ENCODE data around the gene RETREG3.

The RETREG3 gene

DNA sequence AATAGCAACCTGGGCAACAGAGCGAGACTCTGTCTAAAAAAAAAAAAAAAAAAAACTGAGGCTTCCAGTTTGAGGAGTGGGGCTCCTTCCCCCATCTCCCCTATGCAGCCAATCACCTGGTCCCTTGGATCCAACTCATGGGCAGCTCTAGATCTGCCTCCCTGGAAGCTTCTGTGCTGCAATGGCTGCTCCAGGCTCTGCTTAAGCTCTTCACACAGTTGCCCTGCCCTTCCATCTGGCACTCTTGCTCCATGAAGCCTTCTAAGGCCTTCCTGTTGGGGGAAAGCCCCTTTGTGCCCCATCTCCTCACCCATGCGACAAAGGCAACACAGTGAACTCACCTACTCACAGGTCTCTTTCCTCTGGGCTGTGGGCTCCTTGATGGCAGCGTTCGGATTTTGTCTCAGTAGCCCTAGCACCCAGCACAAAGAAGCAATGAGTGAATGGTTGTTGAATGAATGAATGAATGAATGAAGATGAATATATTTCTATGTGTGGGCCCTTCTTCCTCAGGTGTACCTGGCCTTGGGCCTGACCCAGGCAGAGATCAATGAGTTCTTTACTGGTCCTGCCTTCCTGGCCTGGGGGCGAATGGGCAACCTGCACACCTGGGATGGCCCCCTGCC is 71.2 kb downstream of the RETREG3 start:
- CTCF ChIA-PET = interaction anchor here (1.3 to 3.1 kb wide), 3 partner anchors 11 to 344 kb away, joined by 3 to 11 read pairs (median 4); partner anchors contain the start of gene GHDC
- Histone ChIP-seq H3K27ac (ENCODE audit: insufficient read depth in 1 of 2, low read depth in 1 of 2, low read length in 2 of 2, poor library complexity in 1 of 2, severe bottlenecking in 2 of 2) (no peak overlapping the region), H3K36me3 (ENCODE audit: control insufficient read depth in 4 of 4, insufficient read depth in 4 of 4, low read length in 3 of 4) (peaks cover 0 to 41% (median 29%) of the 10 kb centered on the region in 4 experiments), H3K27me3 (replicated peaks in 2 of 5; ENCODE audit: control insufficient read depth in 4 of 5, insufficient read depth in 5 of 5, low read length in 4 of 5) (no peaks in the 10 kb centered on the region), H3K4me3 (ENCODE audit: control insufficient read depth in 1 of 7, extremely low read depth in 1 of 7, insufficient read depth in 4 of 7, low read depth in 2 of 7, low read length in 6 of 7) (no peak overlapping the region), H3K4me1 (ENCODE audit: control extremely low read depth in 1 of 4, control insufficient read depth in 4 of 4, insufficient read depth in 4 of 4, low read length in 3 of 4) (peaks cover 0 to 27% (median 20%) of the 10 kb centered on the region in 4 experiments), H3K9me3 (ENCODE audit: control extremely low read depth in 1 of 5, control insufficient read depth in 4 of 5, insufficient read depth in 2 of 5, low read depth in 1 of 5, low read length in 4 of 5) (no peaks in the 10 kb centered on the region)
- POLR2A ChIA-PET = interaction anchor here (0.6 kb wide), 2 partner anchors 21 to 78 kb away, joined by 3 read pairs; no protein-coding TSS in a partner anchor
- no CpG with 5 or more reads among the region's 5 CpGs for WGBS (ENCODE audit: insufficient coverage)
- DNase-seq = no peak

DNA sequence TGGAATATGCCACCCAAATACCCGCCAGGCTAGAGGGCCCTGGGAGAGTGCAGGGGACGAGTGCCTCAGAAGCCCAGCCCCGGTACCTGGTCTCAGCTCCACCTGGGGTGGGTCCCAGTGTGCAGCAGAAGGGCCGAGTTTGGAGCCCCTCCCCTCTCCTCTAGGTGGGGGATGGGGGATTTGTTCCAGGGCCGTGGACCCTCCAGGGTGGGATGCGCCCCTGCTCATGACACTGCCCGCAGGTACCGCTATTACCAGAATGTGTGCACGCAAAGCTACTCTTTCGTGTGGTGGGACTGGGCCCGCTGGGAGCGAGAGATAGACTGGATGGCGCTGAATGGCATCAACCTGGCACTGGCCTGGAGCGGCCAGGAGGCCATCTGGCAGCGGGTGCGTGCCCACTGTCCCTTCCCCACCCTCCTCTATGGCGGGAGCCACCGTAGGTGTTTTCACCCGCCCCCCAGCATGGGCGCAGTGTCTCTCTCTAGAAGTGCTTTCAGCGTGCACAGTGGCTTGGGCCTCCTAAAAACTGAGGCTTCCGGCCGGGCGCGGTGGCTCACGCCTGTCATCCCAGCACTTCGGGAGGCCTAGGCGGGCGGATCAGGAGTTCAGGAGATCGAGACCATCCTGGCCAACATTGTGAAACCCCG is 71.9 kb downstream of the RETREG3 start:
- Histone ChIP-seq H3K27ac (ENCODE audit: insufficient read depth in 1 of 2, low read depth in 1 of 2, low read length in 2 of 2, poor library complexity in 1 of 2, severe bottlenecking in 2 of 2) (peak overlapping the region in 1 of 2 experiments; percentile 70), H3K27me3 (replicated peaks in 2 of 5; ENCODE audit: control insufficient read depth in 4 of 5, insufficient read depth in 5 of 5, low read length in 4 of 5) (no peaks in the 10 kb centered on the region), H3K4me1 (ENCODE audit: control extremely low read depth in 1 of 4, control insufficient read depth in 4 of 4, insufficient read depth in 4 of 4, low read length in 3 of 4) (peaks cover 0 to 27% (median 20%) of the 10 kb centered on the region in 4 experiments), H3K4me3 (ENCODE audit: control insufficient read depth in 1 of 7, extremely low read depth in 1 of 7, insufficient read depth in 4 of 7, low read depth in 2 of 7, low read length in 6 of 7) (peak overlapping the region; percentile 70 to 81 (median 72)), H3K9me3 (ENCODE audit: control extremely low read depth in 1 of 5, control insufficient read depth in 4 of 5, insufficient read depth in 2 of 5, low read depth in 1 of 5, low read length in 4 of 5) (no peaks in the 10 kb centered on the region), H3K36me3 (ENCODE audit: control insufficient read depth in 4 of 4, insufficient read depth in 4 of 4, low read length in 3 of 4) (peaks cover 0 to 34% (median 24%) of the 10 kb centered on the region in 4 experiments)
- 95% methylated on average over 28 of the region's 31 CpGs for WGBS (ENCODE audit: insufficient coverage)
- ChIA-PET CTCF (interaction anchor here (3.1 kb wide), 1 partner anchor 11 kb away, joined by 11 read pairs; no protein-coding TSS in a partner anchor), POLR2A (interaction anchor here (0.6 kb wide), 1 partner anchor 22 kb away, joined by 3 read pairs; no protein-coding TSS in a partner anchor)
- DNase-seq = no peak

DNA sequence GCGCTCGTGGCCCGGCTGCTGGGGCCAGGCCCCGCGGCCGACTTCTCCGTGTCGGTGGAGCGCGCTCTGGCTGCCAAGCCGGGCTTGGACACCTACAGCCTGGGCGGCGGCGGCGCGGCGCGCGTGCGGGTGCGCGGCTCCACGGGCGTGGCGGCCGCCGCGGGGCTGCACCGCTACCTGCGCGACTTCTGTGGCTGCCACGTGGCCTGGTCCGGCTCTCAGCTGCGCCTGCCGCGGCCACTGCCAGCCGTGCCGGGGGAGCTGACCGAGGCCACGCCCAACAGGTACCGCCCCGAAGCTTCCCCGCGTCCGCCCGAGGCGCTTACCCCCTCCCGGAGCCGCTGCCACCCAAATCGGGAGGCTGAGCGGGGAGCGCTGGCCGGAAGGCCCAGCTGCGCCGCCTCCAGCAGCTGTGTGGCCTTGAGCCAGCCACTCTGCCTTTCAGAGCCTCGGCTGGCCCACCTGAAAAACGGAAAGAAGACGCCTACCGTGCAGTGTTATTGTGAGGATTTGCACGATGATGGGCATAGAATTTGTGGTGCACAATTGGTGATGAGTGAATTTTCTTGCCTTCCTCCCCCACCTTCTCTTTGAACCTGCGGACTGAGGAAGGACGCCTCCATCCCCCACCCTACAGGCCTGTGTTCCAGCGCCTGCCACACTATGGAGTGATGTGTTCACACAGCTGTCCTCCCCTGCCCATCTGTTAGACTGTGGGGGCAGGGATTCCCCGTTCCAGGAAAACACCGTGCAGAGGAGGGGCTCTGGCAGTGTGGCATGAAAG is 72.6 kb downstream of the RETREG3 start:
- Histone ChIP-seq H3K9me3 (ENCODE audit: control extremely low read depth in 1 of 5, control insufficient read depth in 4 of 5, insufficient read depth in 2 of 5, low read depth in 1 of 5, low read length in 4 of 5) (no peaks in the 10 kb centered on the region), H3K27ac (ENCODE audit: insufficient read depth in 1 of 2, low read depth in 1 of 2, low read length in 2 of 2, poor library complexity in 1 of 2, severe bottlenecking in 2 of 2) (peak overlapping the region in 1 of 2 experiments; percentile 70), H3K27me3 (replicated peaks in 2 of 5; ENCODE audit: control insufficient read depth in 4 of 5, insufficient read depth in 5 of 5, low read length in 4 of 5) (no peaks in the 10 kb centered on the region), H3K36me3 (ENCODE audit: control insufficient read depth in 4 of 4, insufficient read depth in 4 of 4, low read length in 3 of 4) (peaks cover 0 to 31% (median 19%) of the 10 kb centered on the region in 4 experiments), H3K4me1 (ENCODE audit: control extremely low read depth in 1 of 4, control insufficient read depth in 4 of 4, insufficient read depth in 4 of 4, low read length in 3 of 4) (peaks cover 2 to 33% (median 25%) of the 10 kb centered on the region in 4 experiments), H3K4me3 (ENCODE audit: control insufficient read depth in 1 of 7, extremely low read depth in 1 of 7, insufficient read depth in 4 of 7, low read depth in 2 of 7, low read length in 6 of 7) (peak overlapping the region; percentile 70 to 81 (median 72))
- POLR2A ChIA-PET = interaction anchor here (0.9 to 1.4 kb wide), 3 partner anchors 9 to 216 kb away, joined by 4 read pairs; partner anchors contain the start of gene PSMC3IP
- CTCF ChIA-PET = interaction anchor here (1.2 to 3.1 kb wide), 3 partner anchors 12 to 134 kb away, joined by 3 to 11 read pairs (median 3); no protein-coding TSS in a partner anchor
- peak in 2 of 3 donors; percentile 54 to 60 for DNase-seq
- 0% methylated on average over 56 of the region's 65 CpGs for WGBS (ENCODE audit: insufficient coverage)

DNA sequence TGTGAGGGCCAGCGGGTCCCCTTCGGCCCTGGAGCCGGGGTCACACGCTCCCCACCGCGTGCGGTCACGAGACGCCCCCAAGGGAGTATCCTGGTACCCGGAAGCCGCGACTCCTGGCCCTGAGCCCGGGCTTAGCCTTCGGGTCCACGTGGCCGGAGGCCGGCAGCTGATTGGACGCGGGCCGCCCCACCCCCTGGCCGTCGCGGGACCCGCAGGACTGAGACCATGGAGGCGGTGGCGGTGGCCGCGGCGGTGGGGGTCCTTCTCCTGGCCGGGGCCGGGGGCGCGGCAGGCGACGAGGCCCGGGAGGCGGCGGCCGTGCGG is 73.2 kb downstream of the RETREG3 start, which contains the start of gene NAGLU:
TSS of gene NAGLU (plus strand) at position 194 of the 324 bp plus-strand sequence. CDS start at position 226, 32 bp downstream.
- H3K4me1 ChIP-seq (ENCODE audit: control extremely low read depth in 1 of 4, control insufficient read depth in 4 of 4, insufficient read depth in 4 of 4, low read length in 3 of 4) = peaks cover 2 to 38% (median 30%) of the 10 kb centered on the region in 4 experiments
- H3K9me3 ChIP-seq (ENCODE audit: control extremely low read depth in 1 of 5, control insufficient read depth in 4 of 5, insufficient read depth in 2 of 5, low read depth in 1 of 5, low read length in 4 of 5) = no peaks in the 10 kb centered on the region
- 0% methylated on average over 40 of the region's 40 CpGs for WGBS (ENCODE audit: insufficient coverage)
- no peaks in the 10 kb centered on the region for H3K27me3 ChIP-seq (replicated peaks in 2 of 5; ENCODE audit: control insufficient read depth in 4 of 5, insufficient read depth in 5 of 5, low read length in 4 of 5)
- peak within 1 kb of the TSS; percentile 70 to 81 (median 72) for H3K4me3 ChIP-seq (ENCODE audit: control insufficient read depth in 1 of 7, extremely low read depth in 1 of 7, insufficient read depth in 4 of 7, low read depth in 2 of 7, low read length in 6 of 7)
- H3K27ac ChIP-seq (ENCODE audit: insufficient read depth in 1 of 2, low read depth in 1 of 2, low read length in 2 of 2, poor library complexity in 1 of 2, severe bottlenecking in 2 of 2) = peak within 1 kb of the TSS; percentile 34 to 73
- CTCF ChIA-PET = interaction anchor here (1.1 to 3.1 kb wide), 4 partner anchors 13 to 214 kb away, joined by 3 to 11 read pairs (median 5); no protein-coding TSS in a partner anchor
- H3K36me3 ChIP-seq (ENCODE audit: control insufficient read depth in 4 of 4, insufficient read depth in 4 of 4, low read length in 3 of 4) = peaks cover 0 to 25% (median 14%) of the 10 kb centered on the region in 4 experiments
- peak; percentile 86 to 91 (median 89) for DNase-seq
- POLR2A ChIA-PET = interaction anchor here (0.8 to 1.4 kb wide), 4 partner anchors 9 to 215 kb away, joined by 3 to 4 read pairs (median 4); partner anchors contain the start of gene PSMC3IP

DNA sequence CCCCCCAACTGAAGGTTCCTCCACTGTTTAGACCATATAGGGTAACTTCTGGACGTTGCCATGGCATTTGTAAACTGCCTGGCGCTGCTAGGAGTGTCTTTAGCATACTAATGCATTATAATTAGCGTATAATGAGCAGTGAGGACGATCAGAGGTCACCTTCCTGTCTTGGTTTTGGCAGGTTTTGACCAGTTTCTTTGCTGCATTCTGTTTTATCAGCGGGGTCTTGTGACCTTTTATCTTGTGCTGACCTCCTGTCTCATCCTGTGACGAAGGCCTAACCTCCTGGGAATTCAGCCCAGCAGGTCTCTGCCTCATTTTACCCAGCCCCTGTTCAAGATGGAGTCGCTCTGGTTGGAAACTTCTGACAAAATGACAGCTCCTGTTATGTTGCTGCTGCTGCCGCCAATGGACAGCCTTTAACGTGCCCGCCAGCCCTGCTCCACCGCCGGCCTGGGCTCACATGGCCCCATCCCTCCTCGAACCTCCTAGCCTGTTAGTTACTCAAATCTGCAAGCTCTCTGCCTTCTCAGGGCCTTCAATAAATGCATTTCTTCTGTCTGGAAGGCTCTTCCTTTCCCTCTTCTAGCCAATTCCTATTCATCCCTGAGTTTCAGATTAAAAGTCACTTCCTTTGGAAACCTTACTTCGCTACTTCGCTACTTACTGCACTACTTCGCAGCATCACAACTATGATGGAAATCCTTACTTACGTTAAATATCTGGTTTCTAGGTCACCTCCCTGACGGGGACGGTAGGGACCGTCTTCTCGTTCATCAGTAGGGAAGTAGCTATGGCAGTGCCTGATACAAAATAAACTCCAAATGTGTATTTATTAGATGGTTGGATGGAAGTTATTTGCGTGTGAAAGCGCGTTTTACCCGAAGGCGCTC is 73.8 kb downstream of the RETREG3 start:
- H3K27ac ChIP-seq (ENCODE audit: insufficient read depth in 1 of 2, low read depth in 1 of 2, low read length in 2 of 2, poor library complexity in 1 of 2, severe bottlenecking in 2 of 2) = peak overlapping the region; percentile 34 to 73
- ChIA-PET POLR2A (interaction anchor here (0.8 to 1.4 kb wide), 3 partner anchors 8 to 42 kb away, joined by 3 to 4 read pairs (median 4); partner anchors contain the start of gene PSMC3IP), CTCF (interaction anchor here (1.1 to 3.1 kb wide), 4 partner anchors 13 to 214 kb away, joined by 3 to 11 read pairs (median 5); no protein-coding TSS in a partner anchor)
- WGBS (ENCODE audit: insufficient coverage) = 45% methylated on average over 25 of the region's 26 CpGs
- peak overlapping the region; percentile 70 to 81 (median 72) for H3K4me3 ChIP-seq (ENCODE audit: control insufficient read depth in 1 of 7, extremely low read depth in 1 of 7, insufficient read depth in 4 of 7, low read depth in 2 of 7, low read length in 6 of 7)
- DNase-seq = peak in 1 of 3 donors; percentile 50
- H3K27me3 ChIP-seq (replicated peaks in 2 of 5; ENCODE audit: control insufficient read depth in 4 of 5, insufficient read depth in 5 of 5, low read length in 4 of 5) = no peaks in the 10 kb centered on the region
- peaks cover 2 to 44% (median 36%) of the 10 kb centered on the region in 4 experiments for H3K4me1 ChIP-seq (ENCODE audit: control extremely low read depth in 1 of 4, control insufficient read depth in 4 of 4, insufficient read depth in 4 of 4, low read length in 3 of 4)
- no peaks in the 10 kb centered on the region for H3K9me3 ChIP-seq (ENCODE audit: control extremely low read depth in 1 of 5, control insufficient read depth in 4 of 5, insufficient read depth in 2 of 5, low read depth in 1 of 5, low read length in 4 of 5)
- peaks cover 0 to 20% (median 11%) of the 10 kb centered on the region in 4 experiments for H3K36me3 ChIP-seq (ENCODE audit: control insufficient read depth in 4 of 4, insufficient read depth in 4 of 4, low read length in 3 of 4)

All from common myeloid progenitor, CD34-positive (primary cell).